ENCODE measurements around the gene TMEM33. TPM values are rescaled to one million over a fixed set of nuclear protein-coding genes. Genes with fewer than 3 reads are reported as not detected.

The TMEM33 gene
- total and polyA plus RNA-seq, 3 donors from 2014 or later: 26.6 to 47.0 (median 42.1) TPM

DNA sequence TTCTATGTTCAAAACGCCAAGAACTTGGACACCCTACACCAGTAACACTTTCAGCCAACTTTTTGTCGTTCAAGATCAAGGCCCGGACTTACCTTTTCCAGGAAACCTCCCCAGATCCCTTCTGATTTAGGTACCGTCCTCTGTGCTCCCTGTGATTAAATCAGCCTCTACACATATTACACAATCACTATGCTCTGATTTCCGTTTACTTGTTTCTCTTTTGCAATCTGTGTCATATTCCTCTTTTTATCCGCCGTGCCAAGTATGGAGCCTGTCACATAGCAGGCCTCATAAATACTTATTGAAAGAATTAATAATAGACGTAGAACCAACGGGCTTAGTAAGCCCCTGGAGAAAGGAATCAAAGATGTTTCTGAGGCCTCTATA lies 722 bp upstream of the TMEM33 start:
- Histone ChIP-seq H3K9me3 (no peaks in the 10 kb centered on the region), H3K4me3 (peak overlapping the region; percentile 85 to 98), H3K36me3 (ENCODE audit: low read depth, missing control alignments) (no peaks in the 10 kb centered on the region), H3K27me3 (no peaks in the 10 kb centered on the region), H3K4me1 (peaks cover 12% of the 10 kb centered on the region), H3K27ac (peak overlapping the region in 1 of 2 donors; percentile 81)
- 62 to 68% methylated on average over 9 of the region's 9 CpGs for WGBS, 2 donors
- intact Hi-C loops (cut with DNase I; ENCODE audit: low total_unique reads): no loop called here
- no peak for TF ChIP-seq POLR2A (IDR thresholded peaks at IDR 0.05)
- TF ChIP-seq, protein P1, sequence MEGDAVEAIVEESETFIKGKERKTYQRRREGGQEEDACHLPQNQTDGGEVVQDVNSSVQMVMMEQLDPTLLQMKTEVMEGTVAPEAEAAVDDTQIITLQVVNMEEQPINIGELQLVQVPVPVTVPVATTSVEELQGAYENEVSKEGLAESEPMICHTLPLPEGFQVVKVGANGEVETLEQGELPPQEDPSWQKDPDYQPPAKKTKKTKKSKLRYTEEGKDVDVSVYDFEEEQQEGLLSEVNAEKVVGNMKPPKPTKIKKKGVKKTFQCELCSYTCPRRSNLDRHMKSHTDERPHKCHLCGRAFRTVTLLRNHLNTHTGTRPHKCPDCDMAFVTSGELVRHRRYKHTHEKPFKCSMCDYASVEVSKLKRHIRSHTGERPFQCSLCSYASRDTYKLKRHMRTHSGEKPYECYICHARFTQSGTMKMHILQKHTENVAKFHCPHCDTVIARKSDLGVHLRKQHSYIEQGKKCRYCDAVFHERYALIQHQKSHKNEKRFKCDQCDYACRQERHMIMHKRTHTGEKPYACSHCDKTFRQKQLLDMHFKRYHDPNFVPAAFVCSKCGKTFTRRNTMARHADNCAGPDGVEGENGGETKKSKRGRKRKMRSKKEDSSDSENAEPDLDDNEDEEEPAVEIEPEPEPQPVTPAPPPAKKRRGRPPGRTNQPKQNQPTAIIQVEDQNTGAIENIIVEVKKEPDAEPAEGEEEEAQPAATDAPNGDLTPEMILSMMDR (IDR thresholded peaks at IDR 0.05): no peak
- DNase-seq: no peak

DNA sequence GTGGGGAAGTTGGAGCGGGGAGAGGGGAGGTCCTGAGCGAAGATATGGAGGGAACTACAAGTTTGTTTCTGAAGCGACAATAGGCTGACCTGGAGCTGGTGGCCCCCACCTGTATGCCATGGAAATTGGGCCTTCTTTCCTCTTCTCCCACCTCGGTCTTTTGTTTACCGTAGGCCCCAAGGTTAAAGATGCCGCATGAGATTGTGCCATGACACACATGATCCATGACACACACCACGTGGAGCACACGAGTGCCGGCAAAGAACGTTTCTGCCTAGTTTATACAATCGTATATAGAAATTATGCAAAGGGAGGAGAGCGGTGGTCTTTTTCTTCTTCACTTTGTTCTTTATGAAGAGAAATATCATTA lies 408 bp downstream of the TMEM33 start:
- Histone ChIP-seq H3K27ac (peak overlapping the region; percentile 66 to 81), H3K9me3 (no peaks in the 10 kb centered on the region), H3K4me1 (peaks cover 12% of the 10 kb centered on the region), H3K27me3 (no peaks in the 10 kb centered on the region), H3K4me3 (peak overlapping the region; percentile 85 to 98), H3K36me3 (ENCODE audit: low read depth, missing control alignments) (no peaks in the 10 kb centered on the region)
- TF ChIP-seq, protein P1 (IDR thresholded peaks at IDR 0.05): no peak
- TF ChIP-seq POLR2A (IDR thresholded peaks at IDR 0.05): no peak
- intact Hi-C loops (cut with DNase I; ENCODE audit: low total_unique reads): no loop called here
- DNase-seq: no peak
- WGBS, 2 donors: 1% methylated on average over 12 of the region's 12 CpGs

DNA sequence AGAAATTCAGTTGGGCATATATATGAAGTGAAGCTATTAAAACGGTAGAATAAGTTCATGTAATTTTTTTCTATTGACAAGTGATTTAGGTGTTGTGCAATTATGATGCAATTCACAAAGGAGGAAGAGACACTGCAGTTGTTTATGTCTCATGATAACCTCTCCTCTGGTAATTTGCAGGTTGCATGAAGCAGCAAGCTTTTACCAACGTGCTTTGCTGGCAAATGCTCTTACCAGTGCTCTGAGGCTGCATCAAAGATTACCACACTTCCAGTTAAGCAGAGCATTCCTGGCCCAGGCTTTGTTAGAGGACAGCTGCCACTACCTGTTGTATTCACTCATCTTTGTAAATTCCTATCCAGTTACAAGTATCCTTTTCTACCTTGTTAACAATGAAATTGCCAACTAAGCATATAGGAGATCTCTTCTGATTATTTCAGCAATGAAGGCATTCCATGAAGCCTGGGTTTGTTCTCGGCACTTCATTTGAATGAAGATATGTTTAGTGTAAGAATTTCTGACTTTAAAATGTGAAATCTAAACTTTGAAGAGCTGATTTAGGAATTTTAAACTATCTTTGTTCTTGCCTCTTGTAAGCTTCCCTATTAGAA lies 3.9 kb downstream of the TMEM33 start:
- no peak for DNase-seq
- Histone ChIP-seq H3K27ac (no peak overlapping the region), H3K36me3 (ENCODE audit: low read depth, missing control alignments) (no peaks in the 10 kb centered on the region), H3K27me3 (no peaks in the 10 kb centered on the region), H3K4me1 (peaks cover 12% of the 10 kb centered on the region), H3K4me3 (no peak overlapping the region), H3K9me3 (no peaks in the 10 kb centered on the region)
- intact Hi-C loops (cut with DNase I; ENCODE audit: low total_unique reads): no loop called here
- WGBS, 2 donors: 67 to 70% methylated on average over 3 of the region's 3 CpGs
- no peak for TF ChIP-seq POLR2A (IDR thresholded peaks at IDR 0.05)
- TF ChIP-seq, protein P1 (IDR thresholded peaks at IDR 0.05): no peak

DNA sequence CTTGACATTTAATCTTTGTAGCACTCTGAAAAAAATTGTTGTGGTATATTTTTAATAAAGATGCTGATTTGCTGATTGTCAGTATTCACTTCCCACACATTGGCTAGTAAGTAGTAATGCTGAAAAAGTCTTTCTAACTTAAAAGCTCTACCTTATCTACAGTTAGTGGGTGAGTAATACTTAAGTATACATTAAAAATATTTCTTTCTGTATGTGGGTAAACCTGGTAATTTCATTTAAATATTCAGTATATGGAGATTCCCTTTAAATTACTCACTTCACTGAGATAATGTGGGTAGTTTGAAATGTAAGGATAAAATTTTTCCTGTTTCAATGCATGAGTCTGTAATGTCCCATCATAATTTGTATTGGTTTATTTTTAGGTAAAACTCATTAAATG lies 5.6 kb downstream of the TMEM33 start:
- intact Hi-C loops (cut with DNase I; ENCODE audit: low total_unique reads): no loop called here
- Histone ChIP-seq H3K9me3 (no peaks in the 10 kb centered on the region), H3K4me3 (no peak overlapping the region), H3K36me3 (ENCODE audit: low read depth, missing control alignments) (no peaks in the 10 kb centered on the region), H3K27me3 (no peaks in the 10 kb centered on the region), H3K4me1 (peaks cover 12% of the 10 kb centered on the region), H3K27ac (no peak overlapping the region)
- DNase-seq: no peak
- TF ChIP-seq POLR2A (IDR thresholded peaks at IDR 0.05): no peak
- TF ChIP-seq, protein P1 (IDR thresholded peaks at IDR 0.05): no peak

DNA sequence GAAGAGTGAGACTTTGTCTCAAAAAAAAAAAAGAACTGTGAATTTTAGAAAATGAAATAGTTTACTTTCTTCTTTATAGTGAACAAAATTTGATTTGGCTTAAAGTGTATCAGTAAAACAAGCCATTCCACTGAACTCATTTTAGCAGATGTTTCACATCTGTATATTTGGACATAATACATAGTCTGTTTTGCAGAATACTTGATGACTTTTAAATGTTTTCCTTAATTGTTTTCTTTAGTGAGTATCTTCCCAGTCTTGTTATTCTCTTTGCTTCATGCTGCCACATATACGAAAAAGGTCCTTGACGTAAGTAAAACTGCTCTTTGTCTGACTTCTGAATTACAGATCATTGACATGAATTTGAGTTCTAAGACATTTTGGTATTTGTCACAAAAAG lies 8.3 kb downstream of the TMEM33 start:
- Histone ChIP-seq H3K27ac (no peak overlapping the region), H3K27me3 (no peaks in the 10 kb centered on the region), H3K36me3 (ENCODE audit: low read depth, missing control alignments) (no peaks in the 10 kb centered on the region), H3K4me1 (no peaks in the 10 kb centered on the region), H3K4me3 (no peak overlapping the region), H3K9me3 (no peaks in the 10 kb centered on the region)
- TF ChIP-seq, protein P1 (IDR thresholded peaks at IDR 0.05): no peak
- TF ChIP-seq POLR2A (IDR thresholded peaks at IDR 0.05): no peak
- intact Hi-C loops (cut with DNase I; ENCODE audit: low total_unique reads): no loop called here
- no peak for DNase-seq
- 87 to 92% methylated on average over 2 of the region's 2 CpGs for WGBS, 2 donors
